Stimulated activated CD4-positive, alpha-beta T cell treated with anti-CD3 and anti-CD28 coated beads, TNF-alpha, amount 100 ng/mL, for 4 hours (primary cell): Measurements from ENCODE around the gene RBMX.

Experiments
- DNase-seq, 3 experiments: peaks; one replicate each; pipeline ENCODE4 v3.0.0-alpha.2; 2020; ENCODE audit warnings: low read depth in 3 of 3

RBMX gene

GRCh38 chrX:136835761-136836160 is 44.8 kb downstream of the RBMX start:
- DNase-seq, result no peak

GRCh38 chrX:136829413-136829812 is 51.1 kb downstream of the RBMX start:
- DNase-seq, result no peak

GRCh38 chrX:136828830-136829229 is 51.7 kb downstream of the RBMX start:
- DNase-seq, result no peak

DNA sequence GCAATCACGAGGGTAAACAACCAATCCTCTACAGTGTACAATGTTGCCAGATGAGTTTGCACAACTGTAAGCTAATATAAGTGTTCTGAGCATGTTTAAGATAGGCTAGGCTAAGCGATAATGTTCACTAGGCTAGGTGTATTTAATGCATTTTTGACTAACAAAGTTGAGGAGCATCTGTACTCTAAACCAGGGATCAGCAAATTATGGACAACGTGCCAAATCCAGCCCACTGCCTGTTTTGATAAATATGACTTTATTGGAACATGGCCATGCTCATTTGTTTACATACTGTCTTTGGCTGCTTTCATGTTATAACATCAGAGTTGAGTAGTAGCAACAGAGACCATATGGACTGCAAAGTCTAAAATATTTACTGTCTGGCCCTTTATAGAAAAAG is 53.5 kb downstream of the RBMX start:
- DNase-seq, result no peak

DNA sequence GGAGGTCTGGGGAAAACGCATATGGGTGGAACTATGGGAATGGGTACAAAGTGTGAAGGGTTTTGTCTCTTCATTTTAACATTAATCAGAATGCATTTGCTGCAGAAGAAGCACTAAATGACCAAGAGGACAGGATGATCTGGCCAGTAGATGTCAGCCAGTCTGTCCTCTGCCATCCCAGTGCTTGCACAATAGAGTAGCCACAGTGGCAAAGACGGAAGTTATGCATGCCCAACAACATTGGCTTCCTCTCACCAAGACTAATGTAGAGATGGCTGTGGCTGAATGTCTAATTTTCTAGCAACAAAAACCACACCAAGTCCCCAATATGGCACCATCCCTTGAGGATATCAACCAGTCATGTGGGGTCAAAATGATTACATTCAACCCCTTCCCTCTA is 54.8 kb downstream of the RBMX start:
- no peak for DNase-seq
